CD1c-positive myeloid dendritic cell (primary cell): ENCODE measurements around the gene MEIKIN.

Source experiments
- DNase-seq: peaks from one replicate; pipeline ENCODE4 v3.0.0-alpha.2; 2016; ENCODE audit errors: extremely low spot score

MEIKIN gene, protein sequence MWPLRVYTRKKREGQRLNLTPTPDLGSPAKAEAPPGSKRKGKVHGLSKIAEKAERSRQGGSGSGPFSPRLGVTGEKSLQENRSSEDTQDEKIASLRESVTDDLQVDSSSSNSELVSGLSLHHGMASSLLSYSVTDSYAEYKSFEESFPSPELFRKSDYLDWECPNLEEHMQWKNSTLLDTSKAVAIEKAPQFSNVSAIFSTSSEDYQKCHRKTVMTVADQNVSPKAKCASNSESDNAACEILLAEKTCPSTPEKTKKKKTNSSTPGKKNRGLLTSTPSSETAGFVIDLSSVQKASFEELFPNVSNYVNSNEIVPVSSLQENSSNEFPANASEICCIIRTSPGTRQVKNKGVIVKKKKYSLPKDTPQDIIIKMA

DNA sequence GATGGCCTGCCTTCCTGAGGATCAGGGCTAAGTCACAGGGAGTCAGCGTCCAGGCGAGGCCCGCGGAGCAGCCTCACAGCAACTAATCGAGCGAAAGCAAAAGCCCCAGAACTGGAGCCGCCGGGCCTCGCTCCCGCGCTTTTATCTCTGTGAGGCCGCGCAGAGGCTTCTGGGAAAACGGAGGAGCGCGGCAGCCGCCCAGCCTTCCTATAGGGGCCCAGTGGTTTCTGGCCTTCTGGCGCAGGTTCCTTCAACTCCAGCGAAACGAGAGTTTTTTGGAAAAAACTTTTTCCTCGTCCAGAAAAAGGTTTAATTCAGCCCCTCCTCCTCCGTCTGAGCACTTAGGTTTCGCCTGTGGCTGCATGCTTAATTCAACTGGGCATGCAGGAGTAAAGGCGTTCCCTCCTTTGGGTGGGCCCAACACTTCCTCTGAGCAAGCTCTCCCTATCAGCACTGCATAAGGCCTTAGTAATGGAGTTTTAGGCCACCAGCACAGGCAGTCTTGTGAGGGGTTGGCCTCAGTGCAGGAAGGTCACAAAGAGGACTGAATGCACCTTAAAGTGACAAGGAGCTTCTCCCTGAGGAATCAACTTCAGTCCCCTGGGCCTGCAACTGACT, at the start of gene MEIKIN:
MEIKIN (minus strand) TSS at position 113 of the 618 bp plus-strand sequence. CDS start 158 bp downstream, outside the sequence.
- no peak for DNase-seq

DNA sequence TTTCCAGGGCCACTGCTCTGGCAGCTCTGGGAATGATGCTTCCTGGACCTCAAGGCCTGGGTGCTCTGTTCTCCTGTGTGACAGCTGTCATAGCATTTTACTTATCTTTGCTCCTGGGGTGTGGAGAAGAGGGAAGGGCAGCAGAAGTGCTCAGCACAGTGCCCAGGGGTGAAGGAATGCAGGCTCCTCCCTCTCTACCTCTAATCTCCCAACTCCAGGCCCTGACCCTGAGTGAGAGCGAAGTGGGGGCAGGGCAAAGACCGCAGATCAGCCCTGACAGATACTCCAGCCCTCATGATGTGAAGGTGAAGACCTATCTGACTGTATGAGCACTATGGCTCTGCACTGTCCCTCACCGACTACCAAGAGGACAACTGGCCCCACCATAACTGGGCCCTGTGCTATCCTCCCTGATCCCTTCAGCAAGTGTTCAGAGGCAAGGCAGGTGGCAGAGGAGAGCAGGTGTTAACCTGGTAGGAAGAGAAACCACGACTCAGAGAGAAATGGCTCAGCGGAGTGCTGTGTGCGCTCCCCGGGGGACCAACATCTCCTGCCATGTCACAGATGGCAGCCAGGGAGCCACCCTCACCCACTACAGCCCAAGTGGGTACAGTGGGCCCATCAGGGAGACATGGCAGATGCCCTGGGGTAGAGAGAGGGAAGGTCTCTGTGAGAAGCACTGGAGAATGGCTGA, 49.2 kb upstream of the MEIKIN start:
- DNase-seq = no peak

DNA sequence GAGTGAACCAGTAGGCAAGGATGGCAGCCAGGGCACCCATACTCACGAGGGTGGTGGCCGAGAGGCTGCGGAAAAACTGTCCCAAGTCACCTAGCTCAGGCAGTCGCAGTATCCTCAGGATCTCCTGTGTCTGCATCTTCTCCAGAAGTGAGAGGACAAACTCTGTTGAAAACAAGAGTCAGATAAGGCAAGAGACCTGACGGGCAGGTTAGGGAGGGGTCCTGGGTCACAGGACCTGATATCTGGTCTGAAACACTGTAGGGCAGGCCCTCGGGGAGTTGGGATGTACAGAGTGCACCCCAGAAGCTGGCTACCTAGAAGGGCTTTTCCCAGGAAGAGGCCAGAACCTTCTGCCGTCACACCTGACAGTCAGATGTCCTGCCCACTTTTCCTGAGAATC, 48.6 kb upstream of the MEIKIN start:
- DNase-seq = no peak

DNA sequence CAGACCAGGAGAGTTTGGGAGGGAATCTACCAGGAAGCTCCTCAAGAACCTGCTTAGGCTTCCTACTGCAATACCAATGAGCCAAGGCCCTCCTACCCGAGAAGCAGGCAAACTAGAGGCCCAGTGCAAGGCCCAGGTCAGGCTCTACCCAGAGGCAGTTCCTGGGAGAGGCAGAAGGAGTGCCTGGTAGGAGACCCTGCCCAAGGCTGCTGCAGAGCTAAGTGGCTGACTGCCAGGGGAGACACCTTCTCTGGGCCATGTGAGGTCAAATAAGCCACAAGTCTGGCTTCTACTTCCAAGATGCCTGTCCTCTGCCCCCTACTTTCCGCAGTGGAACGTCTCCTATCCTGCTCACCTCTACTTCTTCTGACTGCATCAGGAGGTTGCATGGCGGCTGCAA, 48.2 kb upstream of the MEIKIN start:
- DNase-seq = no peak

DNA sequence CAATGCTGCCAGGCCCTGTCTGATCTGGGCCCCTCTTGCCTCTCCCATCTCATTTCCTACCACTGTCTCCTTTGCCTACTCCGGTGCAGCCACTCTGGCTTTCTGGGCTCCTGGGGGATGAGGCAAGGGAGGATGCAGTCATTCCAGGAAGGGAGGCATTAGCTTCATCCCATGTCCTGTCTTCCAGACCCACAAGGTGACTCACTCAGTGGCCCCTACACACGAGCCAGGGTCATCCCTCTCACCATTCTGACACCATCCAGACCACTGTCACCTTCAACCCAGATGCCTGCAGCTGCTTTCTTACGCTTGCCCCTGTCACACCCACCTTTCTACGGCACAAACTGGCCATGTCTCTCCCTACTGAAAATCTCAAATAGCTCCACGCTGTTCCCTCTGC, 46.9 kb upstream of the MEIKIN start:
- no peak for DNase-seq

DNA sequence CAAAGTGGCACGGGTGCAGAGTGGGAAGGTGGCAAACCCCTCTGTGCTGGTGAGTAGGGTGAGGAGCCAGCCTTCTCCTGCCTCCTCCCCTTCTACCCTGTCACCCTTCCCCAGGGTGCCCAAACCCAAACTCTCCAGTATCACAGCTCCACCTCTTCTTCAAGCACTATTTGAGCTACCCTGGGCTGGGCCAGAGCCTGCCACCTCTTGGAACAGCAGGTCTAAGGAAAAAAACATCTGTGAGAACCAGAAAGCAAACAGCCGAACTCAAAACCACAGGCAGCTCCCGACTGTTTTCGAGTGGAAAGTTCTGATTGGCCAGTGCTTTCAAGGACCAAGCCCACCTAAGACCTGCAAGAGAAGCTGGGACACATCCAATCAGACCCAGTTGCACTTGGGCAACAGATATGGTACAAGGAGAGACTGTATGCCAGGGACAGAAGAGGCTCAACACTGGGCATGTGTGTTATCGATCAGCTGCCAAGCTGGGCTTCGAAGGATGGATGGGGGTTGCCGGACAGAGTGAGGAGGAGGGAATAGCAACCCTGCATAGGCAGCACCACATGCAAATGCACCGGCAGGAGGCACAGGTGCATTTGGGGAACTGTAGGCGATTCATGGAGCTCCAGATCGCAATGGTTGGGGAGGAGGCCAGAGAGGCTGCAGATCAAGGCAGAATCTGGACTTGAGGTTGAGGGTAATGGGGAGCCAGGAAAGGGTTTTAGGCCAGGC, 46.3 kb upstream of the MEIKIN start:
- no peak for DNase-seq

DNA sequence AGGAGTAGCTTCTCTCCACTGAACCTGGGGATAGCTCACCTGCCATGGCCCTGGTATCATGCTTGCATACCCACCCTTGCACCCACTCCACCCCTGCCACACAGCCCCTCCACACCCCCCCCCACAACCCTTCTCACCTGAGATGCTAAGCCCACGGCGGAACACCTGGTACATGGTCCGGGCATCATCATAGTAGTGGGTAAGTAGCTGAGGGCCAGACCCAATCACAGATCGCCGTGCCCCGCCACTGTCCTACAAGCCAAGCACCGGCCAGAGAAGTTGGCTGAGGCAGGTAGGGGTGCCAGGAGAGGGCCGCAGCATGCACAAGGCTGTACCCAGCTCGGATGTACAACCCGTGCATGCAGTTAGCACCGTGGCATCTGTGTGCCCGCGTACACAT, 45.3 kb upstream of the MEIKIN start:
- DNase-seq = no peak

DNA sequence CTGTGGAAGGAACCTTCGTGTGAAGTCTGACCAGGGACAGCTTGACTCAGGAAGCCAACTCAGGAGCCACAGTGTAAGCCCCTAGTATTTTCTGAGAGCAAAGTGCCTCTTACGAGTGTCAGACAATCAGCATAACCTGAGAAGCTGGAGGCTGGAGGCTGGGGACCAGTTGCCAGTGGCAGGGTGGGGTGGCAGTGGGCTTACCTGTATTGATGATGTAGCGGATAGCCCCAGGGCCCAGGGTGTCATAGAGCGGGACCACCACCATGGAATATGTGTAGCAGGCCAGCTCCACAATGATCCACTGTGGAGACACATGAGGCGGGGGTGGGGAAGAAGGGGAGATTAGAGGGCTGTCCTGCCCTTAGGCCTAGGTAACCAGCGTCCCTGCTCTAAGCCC, 43.1 kb upstream of the MEIKIN start:
- no peak for DNase-seq

DNA sequence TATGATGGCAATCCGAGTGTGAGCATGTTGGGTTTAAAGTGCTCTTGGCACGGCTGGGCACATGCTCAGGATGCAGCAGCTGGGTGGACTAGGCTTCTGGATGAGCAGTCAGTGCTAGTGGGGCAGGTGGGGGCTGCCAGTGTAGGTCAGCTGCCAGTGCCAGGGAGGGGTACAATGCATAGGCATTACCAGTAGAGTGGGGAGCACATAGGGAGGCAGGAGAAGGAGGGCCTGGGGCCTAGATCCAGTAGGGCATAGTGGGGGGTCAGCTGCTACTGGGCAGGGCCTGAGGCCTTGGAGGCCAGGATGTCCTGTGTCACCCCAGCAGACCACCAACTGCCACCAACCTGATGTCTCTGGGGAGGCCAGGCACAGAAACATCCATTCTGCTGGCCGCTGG, 41.8 kb upstream of the MEIKIN start:
- no peak for DNase-seq

DNA sequence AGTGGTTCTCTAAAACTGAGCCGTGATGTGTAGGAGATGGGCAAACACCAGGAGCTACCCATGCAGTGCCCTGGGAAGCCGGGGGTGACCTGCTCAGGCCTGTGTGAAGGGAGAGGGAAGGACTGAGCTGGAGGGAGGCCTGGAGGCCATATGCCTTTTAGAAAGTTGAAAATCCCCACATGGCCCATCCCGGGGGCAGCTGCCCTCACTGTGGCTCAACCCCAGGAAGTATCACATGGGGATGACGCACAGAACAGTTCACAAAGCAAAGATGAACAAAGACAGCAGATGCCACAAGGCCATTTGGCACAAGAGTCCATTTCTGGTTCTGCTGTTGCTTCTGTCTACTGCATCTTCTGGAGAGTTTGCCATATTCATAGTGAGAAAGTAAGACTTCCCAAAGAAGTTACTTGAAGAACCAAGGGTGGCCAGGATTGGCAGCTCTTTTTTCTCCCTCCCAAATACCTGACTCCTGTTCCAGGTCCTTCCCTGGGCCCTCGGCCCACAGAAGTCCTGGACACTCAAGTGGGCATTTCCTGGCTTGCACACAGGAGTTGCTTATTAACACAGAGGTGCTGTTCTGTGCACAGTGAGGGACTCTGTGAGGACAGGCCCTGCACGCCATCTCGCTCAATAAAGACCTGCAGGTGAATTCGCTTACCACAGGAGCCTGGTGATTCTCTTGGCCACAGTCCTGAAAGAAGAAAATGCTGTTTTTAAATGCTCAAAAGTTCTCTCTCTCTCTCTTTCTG, 40.9 kb upstream of the MEIKIN start:
- no peak for DNase-seq

DNA sequence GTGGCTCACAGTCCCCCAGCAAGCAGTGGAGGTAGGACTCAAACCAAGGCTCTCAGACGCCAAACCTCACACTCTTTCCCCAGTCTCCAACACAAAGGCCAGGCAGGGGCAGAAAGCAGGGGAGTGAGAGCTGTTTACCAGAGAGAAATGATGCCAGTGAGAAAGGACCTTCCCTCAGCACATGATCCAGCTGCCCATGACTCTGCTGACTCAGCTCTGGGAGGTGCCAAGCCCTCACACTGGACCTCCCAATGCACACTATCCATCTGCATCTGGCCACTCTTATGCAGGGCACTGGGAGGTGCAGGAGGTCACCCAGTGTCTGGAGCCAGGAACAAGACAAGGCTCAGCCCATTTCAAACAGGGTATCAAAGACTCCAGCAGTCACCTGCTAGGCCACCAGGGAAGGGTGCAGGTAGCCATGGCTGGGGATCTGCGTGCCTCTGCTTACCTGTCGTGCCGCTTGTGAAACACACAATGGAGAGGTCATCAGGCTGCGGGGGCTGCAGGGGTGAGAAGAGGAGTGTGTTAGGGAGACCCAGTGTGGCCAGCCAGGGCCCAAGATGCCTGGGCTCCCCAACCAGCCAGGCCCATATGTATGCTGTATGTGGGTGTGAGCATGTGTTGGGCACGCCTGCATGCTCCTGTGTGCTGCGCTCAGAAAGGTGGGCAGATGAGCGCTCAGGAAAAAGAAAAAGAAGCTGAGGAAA, 39.6 kb upstream of the MEIKIN start:
- no peak for DNase-seq

DNA sequence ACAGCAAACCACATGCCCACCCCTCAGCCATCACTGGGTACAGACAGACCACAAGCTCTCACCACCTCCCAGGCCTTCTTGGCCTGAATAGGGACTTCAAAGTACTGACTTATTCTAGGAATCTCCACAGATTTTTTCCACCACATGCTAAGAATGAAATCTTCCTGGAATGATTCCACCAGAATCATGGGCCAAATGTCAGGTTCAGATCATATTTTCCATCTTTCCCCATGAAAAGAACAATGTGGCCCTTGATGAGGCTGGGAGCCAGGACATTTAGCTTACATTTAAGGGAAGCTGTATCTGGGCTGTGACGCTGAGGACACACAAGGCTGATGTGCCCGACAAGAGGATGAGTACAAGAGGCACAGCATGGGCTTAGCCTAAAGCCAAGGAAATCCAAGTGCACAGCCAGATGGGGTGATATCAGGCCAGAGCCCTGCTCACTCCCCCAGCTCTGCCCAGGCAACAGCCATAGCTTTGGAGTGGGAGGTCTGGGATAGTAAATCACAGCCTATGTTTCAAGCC, 37.8 kb upstream of the MEIKIN start:
- DNase-seq = no peak

DNA sequence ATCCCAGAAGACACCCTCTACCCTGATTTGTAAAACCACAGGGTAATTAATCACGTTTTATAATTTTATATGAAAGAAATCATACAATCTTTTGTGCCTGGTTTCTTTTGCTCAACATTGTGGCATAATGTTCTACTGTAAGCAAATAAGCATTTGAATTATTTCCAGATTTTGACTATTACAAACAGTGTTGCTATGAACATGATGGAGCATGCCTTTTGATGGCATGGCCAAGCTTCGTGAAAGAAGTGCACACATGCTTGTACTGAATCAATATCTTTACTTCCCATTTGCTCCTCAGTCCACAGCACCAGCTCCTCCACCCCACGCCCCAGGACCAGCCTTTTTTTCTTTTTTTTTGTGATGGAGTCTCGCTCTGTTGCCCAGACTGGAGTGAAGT, 36.1 kb upstream of the MEIKIN start:
- DNase-seq = no peak

DNA sequence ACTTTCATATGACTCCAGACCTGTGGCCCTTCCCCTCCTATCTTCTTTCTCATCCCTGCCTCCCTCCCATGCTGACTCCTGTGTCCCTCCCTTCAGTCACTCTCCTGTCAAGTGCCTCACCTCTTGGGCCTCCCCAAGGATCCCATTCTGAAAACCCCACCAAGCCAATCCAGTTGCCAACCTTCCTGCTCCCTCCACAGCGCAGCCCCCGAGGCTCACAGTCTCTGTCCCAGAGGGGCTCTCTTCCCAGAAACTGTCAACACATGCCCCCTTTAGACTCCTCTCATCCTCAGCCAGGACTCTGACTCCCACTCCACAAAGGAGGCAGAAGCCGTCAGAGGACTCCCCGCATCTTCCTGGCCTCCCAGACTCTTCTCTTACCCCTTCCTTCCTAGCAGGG, 35.2 kb upstream of the MEIKIN start:
- DNase-seq = no peak

DNA sequence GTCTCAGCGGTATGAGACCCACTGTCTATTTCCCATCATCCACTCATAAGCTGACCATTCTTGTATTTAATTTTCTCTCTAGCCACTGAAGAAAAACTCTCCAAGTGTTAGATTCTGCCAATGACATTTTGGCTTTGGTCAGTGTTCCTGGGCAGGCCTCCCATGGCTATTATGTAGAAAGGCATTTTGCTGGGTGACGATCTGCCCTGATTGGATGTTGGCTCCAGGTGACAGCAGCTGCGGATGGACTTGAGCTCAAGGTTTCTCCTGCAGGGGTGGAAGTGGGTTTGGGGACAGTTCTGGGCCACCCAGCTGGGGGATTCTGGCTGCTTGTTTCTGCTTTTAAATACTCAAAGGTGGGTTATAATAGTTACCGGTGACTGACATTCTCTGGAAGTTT, 34.4 kb upstream of the MEIKIN start:
- DNase-seq = no peak

DNA sequence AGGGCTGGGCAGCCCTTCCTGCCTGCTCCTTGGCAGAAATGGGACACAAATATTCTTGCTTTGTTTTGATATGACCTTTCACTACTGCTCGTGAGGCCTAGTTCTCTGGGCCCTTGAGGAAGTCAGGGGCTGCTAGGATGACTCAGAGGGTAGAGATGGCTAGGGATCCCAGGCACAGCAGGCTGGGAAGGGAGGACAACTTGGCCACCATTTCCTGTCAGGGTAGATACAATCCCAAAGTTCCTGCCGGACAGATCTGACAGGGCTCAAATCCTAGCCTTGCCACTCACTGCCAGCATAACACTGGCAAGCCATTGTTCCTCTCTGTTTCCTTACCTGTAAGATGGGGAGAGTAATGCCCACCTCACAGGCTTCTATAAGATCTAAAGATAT, 31.7 kb upstream of the MEIKIN start:
- no peak for DNase-seq

DNA sequence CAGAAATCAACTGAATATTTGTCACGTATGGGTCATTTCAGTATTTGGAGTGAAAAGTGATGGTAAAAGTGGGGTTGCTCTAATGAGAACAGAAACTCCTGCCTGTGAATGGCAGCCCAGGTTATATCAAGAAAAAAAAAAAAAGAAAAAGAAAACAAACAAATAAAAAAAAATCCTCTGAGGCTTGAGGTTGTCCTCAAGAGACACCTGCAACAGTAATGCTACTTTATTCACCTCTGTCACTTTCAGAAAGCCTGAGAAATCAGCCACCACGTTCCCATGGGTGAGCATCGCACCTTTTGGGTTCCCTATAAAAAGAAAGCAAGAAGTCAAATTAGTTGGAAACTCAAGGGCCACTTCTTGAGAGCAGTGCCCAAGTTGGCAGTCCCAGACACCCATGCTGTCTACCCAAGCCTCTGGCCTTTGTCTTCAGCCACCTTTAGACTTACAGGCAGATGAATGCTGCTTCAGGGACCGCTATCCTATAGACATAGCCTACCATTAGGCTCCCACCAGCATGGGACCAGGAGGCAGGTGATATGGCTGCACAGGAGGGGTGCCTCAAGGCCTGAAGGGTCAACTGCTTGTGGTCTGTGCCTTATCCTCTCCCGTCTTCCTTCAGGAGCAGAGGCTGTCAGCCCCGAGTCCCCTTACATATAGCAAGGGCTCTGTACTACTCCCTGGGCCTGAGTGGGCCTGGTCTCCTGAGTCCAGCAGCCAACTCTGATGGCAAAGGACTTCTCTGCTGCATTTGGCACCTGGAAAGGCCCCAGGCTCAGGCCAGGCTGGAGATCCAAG, 31.1 kb upstream of the MEIKIN start:
- DNase-seq = no peak

DNA sequence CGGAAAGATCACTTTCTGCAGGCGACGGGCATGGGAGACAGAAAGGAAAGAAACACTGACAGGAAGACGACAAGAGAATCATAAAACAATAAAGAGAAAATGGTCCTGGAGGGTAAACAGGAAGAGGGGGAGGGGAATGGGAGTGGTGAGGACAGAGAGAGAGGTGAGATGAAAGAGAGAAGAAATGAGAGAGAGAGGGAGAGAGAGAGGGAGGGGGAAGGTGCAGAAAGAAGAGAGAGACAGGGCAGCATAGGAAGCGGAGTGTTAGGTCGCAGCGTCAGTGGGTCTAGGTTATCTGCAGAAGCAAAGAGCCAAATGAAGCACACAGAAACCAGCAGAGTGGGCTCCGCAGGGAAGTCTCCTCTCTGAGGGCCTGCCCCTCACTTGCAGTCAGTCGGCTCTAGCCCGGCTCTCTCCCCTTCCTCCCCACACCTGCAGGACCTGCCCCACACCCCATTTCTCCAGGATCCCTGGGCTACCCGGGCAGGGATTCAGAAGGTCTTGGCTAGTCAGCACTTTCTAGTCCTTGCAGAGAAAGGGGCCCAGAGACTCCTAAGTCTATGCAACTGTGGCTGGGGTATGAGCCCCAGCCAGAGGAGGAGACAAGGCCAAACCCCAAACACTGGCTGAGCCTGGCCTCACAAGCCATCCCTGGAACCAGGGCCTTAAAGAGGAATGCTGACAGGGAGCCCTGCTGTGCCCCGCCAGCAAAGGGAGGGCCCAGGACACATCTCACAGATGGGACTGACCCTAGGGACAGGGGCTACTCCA, 29.7 kb upstream of the MEIKIN start:
- DNase-seq = no peak

DNA sequence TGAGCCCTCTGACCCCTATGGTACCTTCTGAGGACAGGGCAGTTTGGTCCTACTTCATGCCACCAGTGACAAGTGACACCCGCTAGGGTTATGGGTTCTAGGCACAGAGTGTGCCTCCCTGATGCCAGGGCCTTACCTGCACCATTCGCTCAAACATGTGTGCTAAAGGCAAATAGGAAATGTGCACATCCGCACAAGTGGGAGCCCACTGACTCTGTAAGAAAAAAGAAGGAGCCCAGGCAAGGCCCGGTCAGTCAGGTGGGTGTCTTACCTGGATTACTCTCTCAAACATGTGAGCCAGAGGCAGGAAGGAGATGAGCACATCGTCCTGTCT, 29.1 kb upstream of the MEIKIN start:
- DNase-seq = no peak
